MCF 10A (cell line): ENCODE results near the gene MAN1C1. TPM values are rescaled to one million over a fixed set of nuclear protein-coding genes. Genes with fewer than 3 reads are reported as not detected.

Experiments used
- BruUV-seq: library from RNA; stranded (reverse); fragments of 400-500 nt; replicated peaks from 2 replicates; lab custom pipeline; 2021; lab: Mats Ljungman, UMichigan
- CTCF ChIA-PET: fragments of 300-600 bp; sonication (Branson Sonifier 250); formaldehyde crosslinking; extraction: SDS; loops from one replicate; lab custom pipeline; 2021; ENCODE audit warnings: antibody characterized with exemption, inconsistent platforms; lab: Yijun Ruan, JAX
- POLR2A ChIA-PET: fragments of 300-600, 350-650 bp; sonication (Branson Sonifier 250); formaldehyde crosslinking; extraction: SDS; loops from one replicate; lab custom pipeline; 2020; ENCODE audit warnings: antibody characterized with exemption, inconsistent platforms; lab: Yijun Ruan, JAX
- DNase-seq: peaks from one replicate; pipeline ENCODE4 v3.0.0-alpha.2; 2018; ENCODE audit not compliant: unreplicated experiment
- H3K27ac Mint-ChIP-seq: one replicate; pipeline ENCODE4 v1.8.0; 2022; ENCODE audit warnings: mild to moderate bottlenecking, low read depth, mixed read lengths; ENCODE audit not compliant: unreplicated experiment
- H3K27me3 Mint-ChIP-seq: one replicate; pipeline ENCODE4 v1.8.0; 2022; ENCODE audit warnings: mixed read lengths; ENCODE audit not compliant: insufficient read depth, unreplicated experiment
- H3K36me3 Mint-ChIP-seq: one replicate; pipeline ENCODE4 v1.8.0; 2022; ENCODE audit warnings: mild to moderate bottlenecking, moderate library complexity, mixed read lengths; ENCODE audit not compliant: insufficient read depth, unreplicated experiment
- H3K4me1 Mint-ChIP-seq: one replicate; pipeline ENCODE4 v1.8.0; 2022; ENCODE audit warnings: mixed read lengths; ENCODE audit not compliant: insufficient read depth, unreplicated experiment
- H3K4me3 Mint-ChIP-seq: one replicate; pipeline ENCODE4 v1.8.0; 2022; ENCODE audit warnings: mild to moderate bottlenecking, moderate library complexity, mixed read lengths; ENCODE audit not compliant: unreplicated experiment
- H3K9me3 Mint-ChIP-seq: one replicate; pipeline ENCODE4 v1.8.0; 2022; ENCODE audit warnings: mixed read lengths; ENCODE audit not compliant: unreplicated experiment
- intact Hi-C: fragments of 100-400 bp; cut with micrococcal nuclease; formaldehyde crosslinking; loops from 2 replicates; pipeline ENCODE4 v1.14.1; 2022
- total RNA-seq: library from RNA; stranded (reverse); gene quantifications from 2 replicates; pipeline ENCODE4 v1.2.3, GENCODE V29; 2022
- TF ChIP-seq, protein P1 (sequence below): fragments of 200-600 bp; IDR thresholded peaks from one replicate; pipeline ENCODE4 v1.8.0; 2022; ENCODE audit warnings: antibody characterized with exemption, mild to moderate bottlenecking; ENCODE audit not compliant: unreplicated experiment

Gene MAN1C1
- total RNA-seq, 1 experiment from 2014 or later: not detected

- no peak overlapping the region for H3K4me3 Mint-ChIP-seq
- H3K9me3 Mint-ChIP-seq: no peaks in the 10 kb centered on the region
- no peak overlapping the region for H3K27ac Mint-ChIP-seq
- H3K27me3 Mint-ChIP-seq: peaks cover 20% of the 10 kb centered on the region
- H3K4me1 Mint-ChIP-seq: no peaks in the 10 kb centered on the region
- no peak for DNase-seq
- no TSS peak for BruUV-seq
- H3K36me3 Mint-ChIP-seq: no peaks in the 10 kb centered on the region
- ChIA-PET POLR2A (interaction anchor here (0.5 to 1.0 kb wide), 3 partner anchors 13 to 498 kb away, joined by 3 read pairs; no protein-coding TSS in a partner anchor), CTCF (no interaction called here)
- TF ChIP-seq, protein P1, sequence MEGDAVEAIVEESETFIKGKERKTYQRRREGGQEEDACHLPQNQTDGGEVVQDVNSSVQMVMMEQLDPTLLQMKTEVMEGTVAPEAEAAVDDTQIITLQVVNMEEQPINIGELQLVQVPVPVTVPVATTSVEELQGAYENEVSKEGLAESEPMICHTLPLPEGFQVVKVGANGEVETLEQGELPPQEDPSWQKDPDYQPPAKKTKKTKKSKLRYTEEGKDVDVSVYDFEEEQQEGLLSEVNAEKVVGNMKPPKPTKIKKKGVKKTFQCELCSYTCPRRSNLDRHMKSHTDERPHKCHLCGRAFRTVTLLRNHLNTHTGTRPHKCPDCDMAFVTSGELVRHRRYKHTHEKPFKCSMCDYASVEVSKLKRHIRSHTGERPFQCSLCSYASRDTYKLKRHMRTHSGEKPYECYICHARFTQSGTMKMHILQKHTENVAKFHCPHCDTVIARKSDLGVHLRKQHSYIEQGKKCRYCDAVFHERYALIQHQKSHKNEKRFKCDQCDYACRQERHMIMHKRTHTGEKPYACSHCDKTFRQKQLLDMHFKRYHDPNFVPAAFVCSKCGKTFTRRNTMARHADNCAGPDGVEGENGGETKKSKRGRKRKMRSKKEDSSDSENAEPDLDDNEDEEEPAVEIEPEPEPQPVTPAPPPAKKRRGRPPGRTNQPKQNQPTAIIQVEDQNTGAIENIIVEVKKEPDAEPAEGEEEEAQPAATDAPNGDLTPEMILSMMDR: no peak
- intact Hi-C loops: no loop called here
Measured at GRCh38 chr1:25707280-25708016, 90.9 kb downstream of the MAN1C1 start.

- H3K4me1 Mint-ChIP-seq: no peaks in the 10 kb centered on the region
- intact Hi-C loops: no loop called here
Measured at GRCh38 chr1:25710583-25711347, 94.2 kb downstream of the MAN1C1 start.

DNA sequence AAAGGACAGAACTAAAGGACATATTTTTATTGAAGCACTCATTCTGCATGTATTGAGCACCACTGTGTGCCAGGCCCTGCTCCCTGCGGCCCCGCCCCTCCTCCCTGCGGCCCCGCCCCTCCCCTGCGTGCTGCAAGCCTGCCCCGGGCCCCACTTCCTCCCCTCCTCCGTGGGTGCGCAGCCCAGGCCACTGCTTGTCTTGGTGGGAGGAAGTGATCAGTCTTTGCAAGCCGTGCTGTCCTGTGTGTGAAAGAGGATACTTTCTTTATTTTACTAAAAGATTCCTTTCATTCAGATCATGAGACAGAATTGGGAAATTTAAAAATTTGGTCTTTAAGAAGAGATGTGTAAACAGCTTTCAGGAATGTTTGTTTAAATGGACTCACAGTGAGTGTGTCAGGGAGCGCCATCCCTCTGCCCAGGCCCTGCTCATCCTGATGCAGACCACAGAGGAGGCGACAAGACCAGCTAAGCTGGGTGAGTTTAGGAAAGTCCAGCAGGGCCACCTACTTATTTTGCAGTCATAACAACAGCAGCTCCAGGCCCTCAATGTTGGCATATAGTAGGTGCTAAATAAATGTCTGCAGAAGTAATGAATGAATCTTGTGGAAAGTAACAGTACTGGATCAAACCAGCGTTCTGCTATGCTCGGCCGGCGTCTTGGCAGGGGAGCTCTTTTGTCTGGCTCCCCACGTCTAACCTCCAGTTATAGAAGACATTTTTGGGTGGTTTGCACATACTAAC, 95.1 kb downstream of the MAN1C1 start:
- Mint-ChIP-seq H3K4me1 (no peaks in the 10 kb centered on the region), H3K27ac (no peak overlapping the region), H3K4me3 (no peak overlapping the region), H3K27me3 (no peaks in the 10 kb centered on the region), H3K36me3 (no peaks in the 10 kb centered on the region), H3K9me3 (no peaks in the 10 kb centered on the region)
- CTCF ChIA-PET: no interaction called here
- POLR2A ChIA-PET: interaction anchor here (1.0 kb wide), 1 partner anchor 174 kb away, joined by 4 read pairs; no protein-coding TSS in a partner anchor
- DNase-seq: no peak
- intact Hi-C loops: no loop called here
- no TSS peak for BruUV-seq
- TF ChIP-seq, protein P1: no peak

More at GRCh38 chr1:25710583-25711347, 94.2 kb downstream of the MAN1C1 start:
- CTCF ChIA-PET: interaction anchor here (0.6 kb wide), 1 partner anchor 472 kb away, joined by 3 read pairs; no protein-coding TSS in a partner anchor
- Mint-ChIP-seq H3K9me3 (no peaks in the 10 kb centered on the region), H3K36me3 (no peaks in the 10 kb centered on the region), H3K27ac (no peak overlapping the region), H3K4me3 (no peak overlapping the region), H3K27me3 (no peaks in the 10 kb centered on the region)
- no TSS peak for BruUV-seq
- DNase-seq: no peak
- TF ChIP-seq, protein P1: no peak
- POLR2A ChIA-PET: interaction anchor here (1.0 kb wide), 1 partner anchor 16 kb away, joined by 3 read pairs; no protein-coding TSS in a partner anchor
